ENCODE data around the gene TAS2R10.
"Not testable (repeated sequence)": the region's sequence is repeated elsewhere in the genome, so short reads cannot be mapped to it uniquely, and the experiment has no call there.

The TAS2R10 gene, protein sequence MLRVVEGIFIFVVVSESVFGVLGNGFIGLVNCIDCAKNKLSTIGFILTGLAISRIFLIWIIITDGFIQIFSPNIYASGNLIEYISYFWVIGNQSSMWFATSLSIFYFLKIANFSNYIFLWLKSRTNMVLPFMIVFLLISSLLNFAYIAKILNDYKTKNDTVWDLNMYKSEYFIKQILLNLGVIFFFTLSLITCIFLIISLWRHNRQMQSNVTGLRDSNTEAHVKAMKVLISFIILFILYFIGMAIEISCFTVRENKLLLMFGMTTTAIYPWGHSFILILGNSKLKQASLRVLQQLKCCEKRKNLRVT

GRCh38 chr12:10826258-10826657, at the start of gene TAS2R10:
Gene TAS2R10, minus strand, starts transcription at chr12:10826358. Its CDS starts 89 bp downstream, at chr12:10826269.
- no peak for DNase-seq (ENCODE audit: low spot score)

DNA sequence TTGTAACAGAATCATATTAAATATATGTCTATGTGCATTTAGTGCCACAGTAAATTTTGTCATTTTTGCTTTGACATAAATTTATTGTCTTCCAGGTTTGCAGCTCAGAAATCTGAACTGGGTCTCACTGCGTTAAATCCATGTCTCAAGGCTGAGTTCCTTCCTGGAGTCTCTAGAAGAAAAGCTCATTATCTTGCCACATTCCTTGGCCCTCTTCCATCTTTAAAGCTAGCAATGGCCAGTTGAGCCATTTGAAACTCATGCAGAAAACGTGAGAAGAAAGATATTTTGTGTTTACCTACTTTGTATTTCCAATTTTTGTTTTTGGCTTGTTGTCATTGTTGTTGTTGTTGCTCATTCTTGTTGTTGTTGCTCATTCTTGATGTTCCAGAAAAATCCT, 47.2 kb upstream of the TAS2R10 start:
- DNase-seq (ENCODE audit: low spot score) = no peak

DNA sequence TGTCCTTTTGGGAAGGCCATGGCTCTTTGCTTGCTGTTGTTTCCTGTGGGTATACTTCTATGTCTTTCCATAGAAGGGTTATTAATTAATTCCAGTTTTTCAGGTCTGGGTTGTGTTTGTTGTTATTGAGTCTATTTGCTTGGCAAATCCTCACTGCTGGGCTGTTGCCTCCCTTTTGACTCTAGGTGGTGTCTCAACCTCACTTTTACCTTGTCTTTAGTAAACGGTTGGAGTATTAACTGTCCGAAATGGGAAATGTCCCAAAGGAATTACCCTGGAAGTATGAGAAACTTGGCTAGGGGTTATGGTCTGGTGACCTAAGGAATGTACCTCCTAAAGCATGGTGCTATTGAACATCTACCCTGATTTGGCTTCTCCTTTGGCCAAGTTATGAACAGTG, 41.2 kb upstream of the TAS2R10 start:
- no peak for DNase-seq (ENCODE audit: low spot score)

GRCh38 chr12:10863512-10864218, 37.5 kb upstream of the TAS2R10 start:
- DNase-seq (ENCODE audit: low spot score) = no peak

GRCh38 chr12:10861366-10861765, 35.2 kb upstream of the TAS2R10 start:
- no peak for DNase-seq (ENCODE audit: low spot score)

DNA sequence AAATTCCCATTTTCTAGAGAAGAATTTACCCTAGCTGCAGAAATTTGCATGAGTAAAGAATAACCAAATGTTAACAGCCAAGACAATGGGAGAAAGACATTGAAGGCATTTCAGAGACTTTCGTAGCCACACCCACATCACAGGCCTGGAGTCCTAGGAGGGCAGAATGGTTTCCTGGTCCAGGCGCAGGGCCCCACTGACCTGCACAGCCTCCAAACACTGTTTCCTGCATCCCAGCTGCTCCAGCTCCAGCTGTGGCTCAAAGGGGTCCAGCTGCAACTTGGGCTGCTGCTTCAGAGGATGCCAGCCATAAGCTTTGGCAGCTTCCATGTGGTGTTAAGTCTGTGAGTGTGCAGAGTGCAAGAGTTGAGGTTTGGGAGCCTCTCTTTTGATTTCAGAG, 29.6 kb upstream of the TAS2R10 start:
- no peak for DNase-seq (ENCODE audit: low spot score)

DNA sequence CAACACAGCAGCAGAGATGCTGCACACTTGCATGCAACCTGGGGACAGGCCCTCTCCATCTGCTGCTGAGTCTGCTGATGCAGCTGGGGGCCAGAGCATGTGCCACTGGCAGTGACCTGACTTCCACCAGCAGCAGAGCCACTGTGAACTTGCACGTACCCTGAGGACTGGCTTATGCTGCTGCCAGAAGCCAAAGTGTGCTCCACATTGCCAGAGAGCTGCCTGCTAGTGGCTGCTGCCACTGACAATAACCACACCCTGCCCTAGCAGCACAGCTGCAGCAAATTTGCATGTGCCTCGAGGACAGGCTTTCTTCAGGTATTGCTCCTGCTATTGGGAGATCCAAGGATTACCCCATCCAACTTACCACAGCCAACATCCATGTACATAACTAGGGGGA, 27.6 kb upstream of the TAS2R10 start:
- no peak for DNase-seq (ENCODE audit: low spot score)

DNA sequence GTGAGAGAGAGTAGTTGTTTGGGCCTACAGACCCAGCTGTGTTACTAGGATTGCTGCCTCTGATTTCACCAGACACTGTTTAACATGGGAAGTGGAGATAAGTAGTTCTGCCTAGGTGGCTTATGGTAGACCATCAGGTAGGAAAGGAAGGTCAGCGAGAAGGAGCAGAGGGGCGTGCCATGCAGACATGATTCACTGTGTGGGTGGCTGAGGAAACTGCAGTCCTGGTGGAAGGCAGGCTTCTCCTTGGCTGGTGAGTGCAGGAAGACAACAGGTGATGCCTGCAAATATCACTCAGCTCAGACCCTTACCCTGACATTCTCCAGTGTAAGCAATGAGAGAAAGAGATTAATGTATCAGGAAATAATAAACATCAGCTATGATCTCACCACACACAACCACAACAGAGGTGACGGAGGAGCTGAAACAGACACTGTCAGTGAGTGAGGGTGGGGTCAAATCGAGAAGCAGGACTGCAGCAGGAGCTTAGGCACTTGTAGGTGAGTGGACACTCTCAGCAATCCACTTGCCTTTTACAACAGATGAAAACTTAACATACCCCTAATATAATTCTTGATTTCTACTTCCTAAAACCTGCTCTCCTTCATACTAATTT, 25.2 kb upstream of the TAS2R10 start:
- DNase-seq (ENCODE audit: low spot score) = no peak

GRCh38 chr12:10849425-10849878, 23.3 kb upstream of the TAS2R10 start, which contains the start of gene PRR4:
Gene PRR4, minus strand, starts transcription at chr12:10849475. Its CDS starts 38 bp downstream, at chr12:10849437.
- DNase-seq (ENCODE audit: low spot score) = no peak

- DNase-seq (ENCODE audit: low spot score) = no peak
Measured at GRCh38 chr12:10847744-10848143, 21.6 kb upstream of the TAS2R10 start.

DNA sequence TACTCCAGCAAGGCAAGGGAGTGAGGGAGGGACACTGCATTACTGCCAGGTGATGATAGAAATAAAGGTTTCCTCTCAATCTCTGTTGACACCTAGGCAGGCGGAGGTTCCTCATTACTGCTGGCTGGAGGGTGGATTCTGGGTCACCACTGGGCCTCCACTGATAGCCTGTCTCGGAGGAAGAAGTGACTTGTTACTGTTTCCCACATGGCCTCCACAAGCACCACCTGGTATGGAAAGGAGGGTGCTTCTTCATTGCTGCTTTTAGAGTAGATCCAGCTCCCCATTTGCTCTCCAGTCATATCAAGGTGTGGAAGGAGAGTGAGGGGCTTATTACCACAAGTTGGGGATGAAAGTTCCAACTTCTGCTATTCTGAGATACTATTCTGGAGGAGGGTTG, 16.7 kb upstream of the TAS2R10 start:
- DNase-seq (ENCODE audit: low spot score) = no peak

DNA sequence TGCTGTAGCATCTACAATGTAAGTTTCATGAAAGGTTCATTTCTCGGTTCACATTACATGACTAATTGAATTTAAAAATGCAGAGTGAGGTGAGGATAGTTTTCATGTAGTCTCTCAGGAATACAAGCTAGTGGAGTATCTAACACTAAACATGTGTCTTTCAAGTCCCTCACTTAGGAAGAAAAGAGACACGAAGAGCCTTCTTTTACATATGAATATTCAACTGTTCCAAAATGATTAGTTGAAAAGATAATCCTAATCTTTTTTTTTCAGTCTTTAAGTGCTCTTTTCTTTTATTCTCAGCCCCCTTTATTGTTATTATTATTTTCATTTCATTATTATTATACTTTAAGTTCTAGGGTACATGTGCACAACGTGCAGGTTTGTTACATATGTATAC, 12.3 kb upstream of the TAS2R10 start:
- DNase-seq (ENCODE audit: low spot score) = no peak

DNA sequence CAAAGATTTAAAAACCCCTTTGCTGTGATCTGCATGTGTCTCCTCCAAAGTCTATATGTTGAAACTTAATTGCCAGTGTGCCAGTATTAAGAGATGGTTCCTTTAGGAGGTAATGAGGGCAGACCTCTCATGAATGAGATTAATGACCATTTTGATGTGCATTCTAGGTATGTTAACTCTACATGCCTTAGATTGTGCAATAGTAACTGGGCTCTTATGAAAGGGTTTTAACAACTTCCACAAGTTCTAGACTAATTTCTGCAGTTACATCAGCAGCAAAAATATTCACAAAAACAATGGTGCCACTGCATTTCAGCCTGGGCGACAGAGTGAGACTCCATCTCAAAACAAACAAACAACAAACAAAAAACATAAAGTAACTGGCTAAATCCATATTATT, 3.8 kb upstream of the TAS2R10 start:
- no peak for DNase-seq (ENCODE audit: low spot score)

- no peak for DNase-seq (ENCODE audit: low spot score)
Measured at GRCh38 chr12:10824957-10825356, 1.2 kb downstream of the TAS2R10 start.

DNA sequence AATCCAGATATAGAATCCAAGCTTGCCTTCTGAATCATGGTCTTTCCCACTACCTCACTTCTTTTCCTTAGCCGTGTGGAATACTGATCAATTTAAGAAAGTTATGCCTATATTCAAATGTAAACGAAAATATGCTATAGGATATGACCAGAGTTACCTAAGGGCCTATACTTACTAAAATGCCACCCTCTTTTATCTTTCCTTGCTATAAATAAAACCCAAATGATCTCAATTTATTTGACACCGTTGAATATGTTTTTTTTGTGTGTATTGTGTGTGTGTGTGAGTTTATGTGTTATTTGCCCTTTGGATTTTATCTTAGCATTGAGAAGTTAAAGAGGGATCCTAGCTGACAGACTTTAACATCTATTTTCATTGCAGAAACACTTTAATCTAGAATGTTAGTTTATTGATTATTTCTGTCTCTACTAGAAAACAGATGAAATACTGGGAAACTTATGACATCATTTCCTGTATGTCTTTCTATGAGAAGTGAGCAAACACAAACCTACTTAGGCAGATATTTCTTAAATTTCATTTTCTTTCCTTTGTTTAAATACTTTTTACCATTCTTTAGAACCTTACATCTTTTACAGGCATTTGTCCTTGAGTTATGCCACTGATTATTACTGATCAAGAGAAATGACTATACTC, 14.1 kb downstream of the TAS2R10 start:
- DNase-seq (ENCODE audit: low spot score) = no peak

DNA sequence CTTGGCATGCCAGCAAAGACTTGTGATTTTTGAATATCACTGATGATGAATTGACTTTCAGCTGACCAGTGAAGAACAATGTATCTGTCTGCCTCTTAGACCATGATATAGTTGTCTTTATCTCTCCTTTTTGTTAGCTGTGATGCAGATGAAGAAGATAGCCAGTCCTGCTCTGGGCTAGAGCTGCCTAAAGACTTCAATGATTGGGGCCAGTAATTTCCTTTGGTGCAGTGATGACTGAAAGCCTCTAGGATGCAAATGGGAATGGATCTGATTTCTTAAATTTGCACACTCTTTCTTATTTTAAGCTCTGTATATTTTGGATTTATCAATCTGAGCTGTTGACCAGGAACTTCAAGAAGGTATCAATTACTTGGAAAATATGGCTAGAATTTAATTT, 16.1 kb downstream of the TAS2R10 start, which contains the start of gene TAS2R9:
Gene TAS2R9, minus strand, starts transcription at position 101 of the 400 bp plus-strand sequence. Its CDS starts 93 bp downstream, at position 8.
- DNase-seq (ENCODE audit: low spot score) = no peak

GRCh38 chr12:10807186-10807585, 19.0 kb downstream of the TAS2R10 start, which contains the start of gene TAS2R8:
Gene TAS2R8, minus strand, starts transcription at chr12:10807286. Its CDS starts 306 bp downstream, at chr12:10806980.
- no peak for DNase-seq (ENCODE audit: low spot score)

DNA sequence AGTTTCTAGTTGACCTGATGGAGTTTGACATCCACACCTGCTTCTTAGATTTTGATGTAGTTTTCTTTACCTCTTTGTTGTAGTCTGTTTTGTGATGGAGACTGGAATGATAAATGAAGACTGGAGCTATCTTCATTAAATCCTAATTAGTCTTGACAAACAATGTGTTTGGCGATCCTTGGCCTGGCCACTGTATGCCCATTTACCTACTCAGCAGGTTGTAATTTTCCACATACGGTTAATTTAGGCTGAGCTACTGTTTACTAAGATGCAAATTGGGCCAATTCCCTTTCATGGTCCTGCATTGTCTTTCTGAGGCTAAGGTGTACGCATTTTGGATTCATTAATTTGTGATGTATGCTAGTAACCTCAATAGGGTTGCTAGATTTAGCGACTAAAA, 23.6 kb downstream of the TAS2R10 start, which contains the start of gene TAS2R7:
Gene TAS2R7, minus strand, starts transcription at position 41 of the 400 bp plus-strand sequence. CDS start 57 bp downstream, outside the sequence.
- no peak for DNase-seq (ENCODE audit: low spot score)

DNA sequence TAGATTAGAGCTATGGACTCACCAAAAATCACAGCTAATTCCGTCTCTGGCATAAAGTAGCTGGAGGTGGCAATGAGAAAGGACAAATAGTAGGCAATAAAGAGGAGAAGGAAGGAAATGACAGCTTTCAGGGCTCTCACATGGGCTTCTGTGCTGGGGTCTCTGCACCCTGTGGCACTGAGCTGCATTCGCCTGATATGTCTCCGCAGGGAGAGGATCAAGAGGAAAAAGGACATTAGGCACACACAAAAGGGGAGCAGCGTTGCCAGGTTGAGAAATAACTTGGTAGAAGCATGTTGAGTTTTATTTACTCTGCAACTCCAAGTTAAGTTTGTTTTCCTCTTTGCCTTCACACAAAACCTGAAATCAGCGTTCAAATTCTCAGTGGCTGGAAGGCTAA, 24.4 kb downstream of the TAS2R10 start:
- DNase-seq (ENCODE audit: low spot score) = no peak

- DNase-seq (ENCODE audit: low spot score) = no peak
Measured at GRCh38 chr12:10794222-10794621, 31.9 kb downstream of the TAS2R10 start.

GRCh38 chr12:10791769-10792168, 34.4 kb downstream of the TAS2R10 start:
- DNase-seq (ENCODE audit: low spot score) = not testable (repeated sequence)

GRCh38 chr12:10783252-10783651, 42.9 kb downstream of the TAS2R10 start:
- no peak for DNase-seq (ENCODE audit: low spot score)

Data from kidney capillary endothelial cell (primary cell).